ENCODE measurements around the gene CENPH.

DNA sequence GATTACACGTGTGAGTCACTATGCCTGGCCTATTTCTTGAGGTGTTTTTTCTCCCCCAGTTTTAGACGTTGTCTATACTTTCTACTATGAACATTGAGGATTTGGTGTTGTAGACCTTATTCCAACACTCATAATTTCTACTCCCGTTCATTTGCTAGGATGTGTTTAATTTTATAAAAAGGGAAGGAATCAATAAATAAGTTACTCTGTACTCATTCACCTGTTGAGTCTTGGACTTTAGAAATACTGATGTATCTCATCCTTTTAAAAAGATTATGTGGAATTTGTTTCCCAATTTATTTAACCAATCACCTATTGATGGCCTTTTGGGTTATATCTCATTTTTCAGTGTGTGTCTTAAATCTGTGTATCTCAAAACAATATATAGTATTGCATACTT, 48.5 kb downstream of the CENPH start:
- TF ChIP-seq GATA2 (IDR thresholded peaks at IDR 0.05; ENCODE audit: low read depth, low read length) (no peak), GATA3 (IDR thresholded peaks at IDR 0.05; ENCODE audit: low read depth, low read length) (no peak)
